ENCODE measurements around the gene MAPK1IP1L.
"Not testable (repeated sequence)": the region's sequence is repeated elsewhere in the genome, so short reads cannot be mapped to it uniquely, and the experiment has no call there.

Gene MAPK1IP1L

DNA sequence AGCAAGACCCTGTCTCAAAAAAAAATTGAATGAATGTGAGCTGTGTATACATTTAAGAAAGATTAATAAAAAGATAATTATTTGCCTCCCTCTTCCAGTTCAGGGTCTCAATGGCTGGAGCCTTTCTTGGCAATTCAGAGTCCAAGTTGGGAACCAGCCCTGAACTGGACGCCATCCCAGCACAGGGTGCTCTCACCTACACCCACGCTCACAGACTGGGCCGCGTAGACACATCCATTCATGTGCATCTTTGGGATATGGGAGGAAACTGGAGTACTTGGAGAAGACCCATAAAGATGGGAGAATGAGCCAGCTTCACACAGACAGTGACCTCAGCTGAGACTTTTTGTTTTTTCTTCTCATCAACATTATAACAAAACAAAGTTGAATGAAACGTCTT lies 6.5 kb downstream of the MAPK1IP1L start:
- no peak for DNase-seq

DNA sequence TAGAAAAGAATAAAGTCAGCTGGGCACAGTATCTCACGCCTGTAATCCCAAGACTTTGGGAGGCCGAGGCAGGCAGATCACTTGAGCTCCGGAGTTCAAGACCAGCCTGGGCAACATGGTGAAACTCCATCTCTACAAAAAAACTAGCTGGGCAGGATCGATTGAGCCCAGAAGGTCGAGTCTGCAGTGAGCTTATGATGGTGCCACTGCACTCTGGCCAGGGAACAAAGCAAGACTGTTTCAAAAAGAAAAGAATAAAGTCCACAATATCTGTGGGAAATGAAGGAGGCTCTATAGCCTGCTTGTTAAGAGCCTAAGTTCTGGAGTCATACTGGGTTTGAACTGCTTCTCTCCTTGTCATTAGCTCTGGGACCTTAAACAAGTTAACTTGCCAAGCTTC lies 7.9 kb downstream of the MAPK1IP1L start:
- DNase-seq, result no peak

DNA sequence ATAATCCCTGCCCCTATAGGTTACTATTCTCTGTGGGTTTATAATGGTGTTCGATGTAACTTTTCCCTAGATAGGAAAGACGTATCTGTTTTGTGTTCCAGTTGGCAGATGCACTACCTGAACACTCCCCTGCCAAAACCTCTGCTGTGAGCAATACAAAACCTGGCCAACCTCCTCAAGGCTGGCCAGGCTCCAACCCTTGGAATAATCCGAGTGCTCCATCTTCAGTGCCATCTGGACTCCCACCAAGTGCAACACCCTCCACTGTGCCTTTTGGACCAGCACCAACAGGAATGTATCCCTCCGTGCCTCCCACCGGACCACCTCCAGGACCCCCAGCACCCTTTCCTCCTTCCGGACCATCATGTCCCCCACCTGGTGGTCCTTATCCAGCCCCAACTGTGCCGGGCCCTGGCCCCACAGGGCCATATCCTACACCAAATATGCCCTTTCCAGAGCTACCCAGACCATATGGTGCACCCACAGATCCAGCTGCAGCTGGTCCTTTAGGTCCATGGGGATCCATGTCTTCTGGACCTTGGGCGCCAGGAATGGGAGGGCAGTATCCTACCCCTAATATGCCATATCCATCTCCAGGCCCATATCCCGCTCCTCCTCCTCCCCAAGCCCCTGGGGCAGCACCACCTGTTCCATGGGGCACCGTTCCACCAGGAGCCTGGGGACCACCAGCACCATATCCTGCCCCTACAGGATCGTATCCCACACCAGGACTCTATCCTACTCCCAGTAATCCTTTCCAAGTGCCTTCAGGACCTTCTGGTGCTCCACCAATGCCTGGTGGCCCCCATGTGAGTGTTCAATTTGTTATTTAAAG lies 11.3 kb downstream of the MAPK1IP1L start:
- no peak for DNase-seq

DNA sequence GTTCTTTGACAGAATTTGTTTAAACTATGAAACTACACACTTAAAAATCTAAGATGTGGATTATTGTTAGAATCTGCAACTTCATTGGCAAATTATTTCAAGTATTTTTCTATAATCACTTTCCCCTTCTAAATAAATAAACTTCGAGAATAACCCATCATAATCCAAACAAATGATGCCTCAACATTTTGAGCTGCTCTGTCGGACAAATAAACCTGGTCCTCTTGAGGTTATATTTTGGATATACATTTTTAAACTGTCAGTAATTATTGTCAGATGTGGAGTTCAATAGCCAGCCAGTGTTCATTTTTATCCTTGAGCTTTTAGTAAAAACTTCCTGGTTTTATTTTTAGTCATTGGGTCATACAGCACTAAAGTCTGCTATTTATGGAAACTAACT lies 13.4 kb downstream of the MAPK1IP1L start:
- not testable (repeated sequence) for DNase-seq

- DNase-seq, result no peak
Observed at GRCh38 chr14:55065411-55065810, 14.0 kb downstream of the MAPK1IP1L start.

GRCh38 chr14:55066223-55066622 lies 14.8 kb downstream of the MAPK1IP1L start:
- DNase-seq, result no peak

DNA sequence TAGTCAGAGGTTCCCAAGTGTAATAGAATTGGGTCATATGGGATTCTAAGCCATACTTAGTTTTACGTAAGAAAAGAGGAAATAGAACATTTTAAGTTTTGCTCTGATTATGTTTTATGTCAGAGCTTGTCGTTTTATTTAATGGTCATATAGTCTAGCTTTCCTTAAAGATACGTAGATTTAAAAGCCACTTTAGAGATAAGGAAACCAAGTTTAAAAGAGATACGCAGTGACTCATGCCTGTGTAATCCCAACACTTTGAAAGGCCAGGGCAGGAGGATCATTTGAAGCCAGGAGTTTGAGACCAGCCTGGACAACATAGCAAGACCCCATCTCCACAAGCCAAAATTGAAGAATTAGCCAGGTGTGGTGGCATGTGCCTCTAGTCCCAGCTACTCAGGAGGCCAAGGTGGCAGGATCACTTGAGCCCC lies 19.5 kb downstream of the MAPK1IP1L start:
- DNase-seq, result no peak

- DNase-seq, result no peak
Observed at GRCh38 chr14:55071870-55072640, 20.6 kb downstream of the MAPK1IP1L start.

GRCh38 chr14:55073856-55074255 lies 22.4 kb downstream of the MAPK1IP1L start:
- no peak for DNase-seq

DNA sequence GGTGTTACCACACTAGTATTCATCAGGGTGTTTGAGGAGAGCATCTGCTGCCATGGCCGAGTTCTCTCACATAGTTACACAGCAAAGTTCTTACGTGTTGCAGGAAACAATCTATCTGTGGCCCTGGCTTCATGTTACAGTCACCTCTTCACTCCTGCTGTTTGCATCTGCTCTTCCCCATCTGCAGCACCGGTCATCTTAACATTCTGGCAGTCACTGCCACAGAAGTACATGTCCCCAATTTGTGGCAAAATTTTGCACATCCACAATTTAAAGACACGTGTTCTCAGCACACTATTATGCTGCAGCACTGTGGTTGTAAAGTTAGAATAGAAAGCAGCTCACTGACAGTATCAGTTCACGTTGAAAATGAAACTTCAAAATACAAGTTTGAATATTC lies 23.2 kb downstream of the MAPK1IP1L start:
- DNase-seq, result peak; percentile 24

DNA sequence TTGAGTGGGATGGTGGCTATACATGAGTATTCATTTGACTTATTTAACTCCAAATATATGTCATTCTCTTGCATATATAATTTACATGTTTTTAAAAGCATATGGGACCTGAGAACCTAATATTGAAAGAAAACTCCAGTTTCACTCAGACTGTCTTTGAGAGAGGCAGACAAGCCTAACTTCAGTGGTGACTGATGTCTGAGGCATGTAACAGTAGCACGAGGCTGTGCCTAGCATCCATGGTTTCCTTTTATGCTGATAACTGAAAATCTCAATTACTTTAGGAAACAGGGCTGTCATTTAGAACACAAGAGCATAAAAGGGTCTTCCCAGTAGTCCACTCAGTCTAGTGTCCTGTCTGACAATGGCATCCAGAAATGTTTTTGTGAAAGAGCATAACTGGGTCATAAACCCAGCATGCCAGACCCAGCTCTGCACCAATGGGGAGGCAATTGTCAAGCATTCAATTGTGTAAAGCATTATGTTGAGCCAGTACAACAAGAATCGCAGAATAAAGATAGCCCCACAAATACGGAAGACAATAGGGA lies 24.3 kb downstream of the MAPK1IP1L start:
- DNase-seq, result no peak

GRCh38 chr14:55077170-55078151 lies 26.0 kb downstream of the MAPK1IP1L start:
- no peak for DNase-seq

DNA sequence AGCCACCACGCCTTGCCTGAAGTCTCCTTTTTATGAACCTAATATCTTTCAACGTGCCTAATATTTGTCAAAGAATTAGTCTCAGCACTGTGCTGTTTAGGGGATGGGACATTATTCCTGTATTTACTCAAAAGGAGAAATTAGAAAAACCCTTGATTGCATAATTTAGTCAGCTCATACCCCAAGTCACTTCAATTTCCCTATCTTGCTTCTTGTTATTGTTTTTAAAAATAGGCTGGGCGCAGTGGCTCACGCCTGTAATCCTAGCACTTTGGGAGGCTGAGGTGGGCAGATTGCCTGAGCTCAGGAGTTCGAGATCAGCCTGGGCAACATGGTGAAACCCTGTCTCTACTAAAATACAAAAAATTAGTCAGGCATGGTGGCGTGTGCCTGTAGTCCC lies 28.5 kb downstream of the MAPK1IP1L start:
- DNase-seq, result not testable (repeated sequence)

GRCh38 chr14:55084401-55085059 lies 33.1 kb downstream of the MAPK1IP1L start:
- DNase-seq, result no peak

- DNase-seq, result no peak
Observed at GRCh38 chr14:55085060-55085660, 33.7 kb downstream of the MAPK1IP1L start.

- no peak for DNase-seq
Observed at GRCh38 chr14:55086938-55087337, 35.5 kb downstream of the MAPK1IP1L start.

- DNase-seq, result no peak
Observed at GRCh38 chr14:55088356-55088755, 36.9 kb downstream of the MAPK1IP1L start.

- no peak for DNase-seq
Observed at GRCh38 chr14:55092341-55092740, 40.9 kb downstream of the MAPK1IP1L start.

- peak; percentile 89 for DNase-seq
Observed at GRCh38 chr14:55094292-55095157, 43.1 kb downstream of the MAPK1IP1L start.

GRCh38 chr14:55097881-55098560 lies 46.6 kb downstream of the MAPK1IP1L start:
- DNase-seq, result no peak

Measured in NCI-H187 treated with DMSO at 0.1 percent for 48 hours (cell line).